HK-2 (cell line): ENCODE measurements around the gene PLEKHD1.

ENCODE experiments used
- DNase-seq: peaks from one replicate; pipeline ENCODE4 v3.0.0-alpha.2; 2018; ENCODE audit not compliant: unreplicated experiment

Gene PLEKHD1

DNA sequence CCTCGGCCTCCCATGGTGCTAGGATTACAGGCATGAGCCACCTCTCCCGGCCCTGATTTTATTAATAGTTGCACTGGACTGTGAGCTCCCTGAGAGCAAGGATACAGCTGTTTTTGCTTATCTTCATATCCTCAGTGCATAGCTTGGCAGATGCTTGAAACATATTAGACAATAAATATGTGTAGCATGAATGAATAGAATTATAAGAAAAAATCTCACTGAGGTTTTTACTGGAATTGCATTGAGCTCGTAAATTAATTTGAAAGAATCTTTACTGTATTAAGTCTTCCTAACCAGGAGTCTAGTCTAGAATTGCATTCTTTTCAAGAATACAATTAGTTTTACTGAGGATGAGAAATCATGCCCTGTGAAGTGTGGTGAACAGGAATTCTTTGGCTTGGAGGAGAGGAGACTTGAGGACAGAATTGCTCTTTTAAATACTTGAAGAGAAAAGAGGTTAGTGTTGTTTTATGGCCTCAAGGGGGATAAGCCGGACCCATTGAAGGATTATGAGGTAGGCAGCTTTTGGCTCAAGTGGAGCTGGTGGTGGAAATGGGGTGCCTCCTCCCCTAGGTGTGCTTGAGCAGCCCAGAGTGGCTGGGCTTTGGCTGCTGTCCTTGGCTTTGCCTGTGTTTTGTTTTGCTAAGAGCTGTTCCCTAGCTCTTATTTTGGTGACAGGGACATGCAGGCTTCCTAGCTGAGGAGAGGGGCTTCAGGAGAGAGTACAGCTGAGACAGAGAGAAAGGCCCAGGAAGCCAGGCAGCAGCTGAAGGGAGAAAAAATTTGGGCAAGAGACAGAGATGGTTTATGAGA lies 34.0 kb downstream of the PLEKHD1 start:
- no peak for DNase-seq

DNA sequence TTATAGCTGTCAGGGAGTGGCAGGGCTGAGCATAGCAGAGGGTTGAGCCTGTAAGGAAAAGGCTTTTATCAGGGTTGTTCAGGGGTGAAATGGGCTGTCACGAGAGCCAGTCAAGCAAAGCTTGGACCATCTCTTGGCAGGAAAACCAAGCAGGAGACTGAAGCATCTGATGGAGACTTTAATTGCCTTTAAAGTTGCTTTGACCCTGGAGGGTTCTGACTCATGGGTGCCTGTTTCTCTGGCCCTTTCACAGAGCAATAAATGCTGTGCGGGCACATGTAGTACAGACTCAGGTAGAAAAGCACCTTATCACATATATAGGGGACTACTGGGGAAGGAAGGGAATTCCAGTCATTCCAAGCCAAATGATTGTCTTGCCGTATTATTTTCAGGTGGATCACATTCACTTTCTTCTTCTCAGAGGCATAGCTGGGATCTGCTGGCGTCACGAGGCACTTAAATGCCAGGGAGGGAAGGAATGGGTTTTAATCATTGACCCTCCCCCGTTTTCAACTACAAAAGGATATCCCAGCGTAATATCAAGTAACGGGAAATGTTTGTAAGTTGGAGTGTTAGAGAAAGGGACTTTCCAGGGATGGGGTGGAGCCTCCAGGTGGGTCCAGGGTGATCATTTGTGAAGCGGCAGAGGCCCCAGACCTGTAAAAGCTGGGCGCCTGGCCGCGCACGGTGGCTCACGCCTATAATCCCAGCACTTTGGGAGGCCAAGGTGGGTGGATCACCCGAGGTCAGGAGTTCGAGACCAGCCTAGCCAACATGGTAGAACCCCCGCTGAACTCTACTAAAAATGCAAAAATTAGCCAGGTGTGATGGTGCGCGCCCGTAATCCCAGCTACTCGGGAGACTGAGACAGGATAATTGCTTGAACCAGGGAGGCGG lies 34.9 kb downstream of the PLEKHD1 start:
- DNase-seq: peak; percentile 27

- no peak for DNase-seq
These were observed 37.5 kb downstream of the PLEKHD1 start for GRCh38 chr14:69522026-69522425.

DNA sequence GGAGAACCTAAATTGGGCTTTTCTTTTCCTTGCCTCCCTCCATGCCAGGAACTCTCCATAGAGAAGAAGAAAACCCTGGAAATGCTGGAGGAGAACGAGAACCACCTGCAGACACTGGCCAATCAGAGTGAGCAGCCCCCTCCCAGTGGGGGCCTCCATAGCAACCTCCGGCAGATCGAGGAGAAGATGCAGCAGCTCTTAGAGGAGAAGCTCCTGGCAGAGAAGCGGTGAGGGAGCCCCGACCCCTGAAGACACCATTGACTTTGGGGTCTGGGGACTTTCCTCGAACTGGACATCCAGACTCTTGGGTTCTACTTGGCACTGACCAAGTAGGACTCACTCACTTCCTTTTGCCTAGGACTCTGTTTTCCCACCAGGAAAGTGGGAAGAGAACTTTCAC lies 41.4 kb downstream of the PLEKHD1 start:
- no peak for DNase-seq

DNA sequence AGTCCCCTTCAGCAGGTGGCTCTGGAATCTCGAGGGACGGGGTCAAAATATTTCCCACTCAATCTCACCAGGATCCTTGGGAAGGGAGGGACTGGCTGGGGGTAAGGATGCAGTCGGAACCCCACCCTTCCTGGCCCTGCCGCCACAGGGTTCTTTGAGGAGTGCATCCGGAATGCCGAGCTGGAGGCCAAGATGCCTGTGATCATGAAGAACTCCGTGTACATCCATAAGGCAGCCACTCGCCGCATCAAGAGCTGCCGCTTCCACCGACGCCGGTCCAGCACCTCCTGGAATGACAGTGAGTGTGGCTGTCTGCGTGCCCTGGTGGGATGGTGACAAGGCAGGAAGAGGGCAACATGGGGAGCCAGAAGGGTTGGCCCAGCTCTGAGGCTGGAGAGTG lies 43.1 kb downstream of the PLEKHD1 start:
- no peak for DNase-seq

DNA sequence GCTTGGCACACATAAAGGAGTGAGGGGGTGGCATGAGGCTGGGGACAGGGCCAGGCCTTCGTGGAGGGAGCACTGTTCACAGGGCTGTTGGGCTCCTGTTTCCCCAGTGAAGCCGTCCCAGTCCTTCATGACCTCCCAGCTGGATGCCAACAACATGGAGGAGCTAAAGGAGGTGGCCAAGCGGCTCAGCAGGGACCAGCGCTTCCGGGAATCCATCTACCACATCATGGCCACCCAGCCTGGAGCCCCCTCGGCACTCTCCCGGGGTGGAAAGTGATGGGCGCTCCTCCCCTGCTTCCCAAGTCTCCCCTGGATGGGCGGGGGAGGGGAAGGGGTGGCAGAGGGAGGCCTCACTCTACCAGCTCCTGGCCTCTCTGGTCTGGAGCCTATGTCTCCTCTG lies 43.6 kb downstream of the PLEKHD1 start:
- no peak for DNase-seq

GRCh38 chr14:69528930-69529329 lies 44.4 kb downstream of the PLEKHD1 start:
- no peak for DNase-seq

DNA sequence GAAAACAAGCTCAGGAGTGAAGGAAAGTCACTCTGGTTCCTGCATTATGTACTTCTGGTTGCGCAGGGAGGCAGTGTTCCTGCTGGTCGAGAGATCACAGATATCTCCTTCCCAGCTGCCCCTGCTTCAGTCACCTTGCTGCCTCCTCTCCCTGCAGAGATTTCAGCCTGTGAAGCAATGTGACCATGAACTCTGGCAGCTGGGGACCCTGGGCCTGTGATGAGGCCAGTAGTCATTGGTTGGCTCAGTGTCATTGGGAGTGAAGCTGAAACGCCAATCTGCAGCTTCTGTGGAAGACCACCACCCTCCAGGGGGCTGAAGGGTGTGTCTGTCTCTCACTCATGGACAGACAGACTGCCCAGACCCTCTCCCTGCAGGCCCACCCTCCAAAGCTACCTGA lies 45.0 kb downstream of the PLEKHD1 start:
- no peak for DNase-seq

- no peak for DNase-seq
These were observed 45.6 kb downstream of the PLEKHD1 start for GRCh38 chr14:69530095-69530494.

- no peak for DNase-seq
These were observed 46.6 kb downstream of the PLEKHD1 start for GRCh38 chr14:69531135-69531534.

DNA sequence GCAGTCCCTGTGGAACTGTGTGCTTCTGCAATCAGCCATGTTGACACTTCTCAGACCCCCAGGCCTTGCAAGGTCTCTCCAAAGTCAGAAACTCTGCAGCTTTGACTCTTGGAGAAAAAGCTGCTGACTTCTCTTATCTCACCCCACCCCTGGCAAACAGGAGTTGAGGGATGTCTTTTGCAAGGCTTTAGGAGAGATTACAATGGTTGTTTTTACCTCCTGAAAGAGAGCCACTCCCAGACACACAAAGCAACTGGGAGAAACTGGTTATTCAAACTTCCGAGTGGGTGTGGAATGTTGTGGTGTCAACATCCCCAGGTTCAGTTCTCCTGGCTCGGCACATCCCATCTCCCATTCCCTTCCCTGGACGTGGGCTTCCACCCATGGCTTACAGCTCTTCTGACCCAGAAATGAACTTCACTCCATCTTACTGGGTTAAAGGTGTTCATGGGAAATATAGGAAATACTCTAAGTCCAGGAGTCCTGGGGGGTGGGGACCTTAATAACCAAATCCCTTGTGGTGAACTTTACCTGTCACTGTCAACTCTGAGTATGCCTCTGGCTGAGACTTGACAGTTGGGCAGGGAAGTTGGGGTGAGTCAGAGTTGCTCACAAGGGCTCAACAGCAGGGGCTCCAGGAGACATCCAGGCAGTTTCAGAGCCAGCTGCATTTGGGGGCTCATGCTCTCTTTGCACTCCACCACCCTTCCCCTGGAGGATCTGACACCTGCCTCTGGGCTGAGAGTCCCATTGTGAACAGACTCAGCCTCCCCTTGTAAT lies 48.2 kb downstream of the PLEKHD1 start:
- DNase-seq: no peak

DNA sequence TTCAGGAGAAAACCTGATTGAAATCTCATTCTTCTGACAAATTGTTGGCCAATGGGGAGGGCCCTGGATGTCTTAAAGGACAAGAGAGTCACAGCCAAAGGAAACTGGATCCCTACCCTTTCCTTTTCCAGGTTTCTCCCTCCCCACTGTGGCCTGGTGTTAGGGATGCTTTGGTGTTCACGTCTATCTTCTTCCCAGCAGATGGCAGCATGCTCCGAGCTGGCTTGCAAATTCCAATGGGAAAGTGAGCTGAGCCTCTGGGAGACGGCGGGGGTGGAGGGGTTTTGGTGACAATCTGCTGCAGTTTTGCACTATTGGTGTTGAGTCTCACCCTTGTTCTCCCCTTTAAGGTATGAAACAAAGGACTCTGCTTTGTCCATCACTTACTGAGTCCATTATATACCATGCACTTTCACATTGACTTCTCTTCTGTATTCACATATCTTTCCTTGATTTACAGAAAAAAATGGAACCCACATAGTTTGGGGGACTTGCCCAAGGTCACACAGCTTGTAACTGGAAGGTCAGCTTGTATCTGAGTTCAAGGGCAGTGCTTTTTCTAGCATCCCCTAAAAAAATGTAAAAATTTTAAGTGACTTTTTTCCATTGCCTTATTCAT lies 50.8 kb downstream of the PLEKHD1 start:
- peak; percentile 25 for DNase-seq

DNA sequence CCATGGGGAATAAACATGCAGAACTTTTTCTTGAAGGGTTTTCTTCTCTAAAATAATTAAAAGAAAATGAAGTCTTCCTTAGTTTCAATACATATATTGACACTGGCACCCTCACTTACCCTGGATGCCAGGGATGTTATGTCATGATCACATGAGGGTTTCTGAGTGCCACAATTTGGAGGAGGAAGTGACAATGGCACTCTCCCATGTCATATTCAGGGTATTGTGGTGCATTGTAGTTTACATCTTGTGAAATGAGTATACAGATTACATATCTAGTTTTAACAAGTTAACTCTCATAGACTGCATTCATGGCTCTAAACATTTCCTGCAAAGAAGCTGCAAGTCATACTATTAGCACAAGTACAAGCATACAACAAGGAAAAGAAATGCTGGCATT lies 52.4 kb downstream of the PLEKHD1 start:
- no peak for DNase-seq

- no peak for DNase-seq
These were observed 53.4 kb downstream of the PLEKHD1 start for GRCh38 chr14:69537900-69538299.

DNA sequence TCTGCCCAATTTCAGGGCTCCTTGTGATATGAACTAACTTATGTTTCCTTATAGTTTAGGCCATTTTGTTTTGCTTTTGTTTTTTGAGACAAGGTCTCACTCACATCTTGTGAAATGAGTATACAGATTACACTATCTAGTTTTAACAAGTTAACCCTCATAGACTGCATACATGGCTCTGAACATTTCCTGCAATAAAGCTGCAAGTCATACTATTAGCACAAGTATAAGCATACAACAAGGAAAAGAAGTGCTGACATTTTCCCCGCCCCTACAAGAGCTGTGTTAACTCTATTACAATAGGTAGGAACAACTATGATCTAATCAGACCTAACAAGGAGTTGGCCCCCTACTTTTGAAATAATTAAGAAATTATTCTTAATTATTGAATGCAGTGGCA lies 54.2 kb downstream of the PLEKHD1 start:
- no peak for DNase-seq

DNA sequence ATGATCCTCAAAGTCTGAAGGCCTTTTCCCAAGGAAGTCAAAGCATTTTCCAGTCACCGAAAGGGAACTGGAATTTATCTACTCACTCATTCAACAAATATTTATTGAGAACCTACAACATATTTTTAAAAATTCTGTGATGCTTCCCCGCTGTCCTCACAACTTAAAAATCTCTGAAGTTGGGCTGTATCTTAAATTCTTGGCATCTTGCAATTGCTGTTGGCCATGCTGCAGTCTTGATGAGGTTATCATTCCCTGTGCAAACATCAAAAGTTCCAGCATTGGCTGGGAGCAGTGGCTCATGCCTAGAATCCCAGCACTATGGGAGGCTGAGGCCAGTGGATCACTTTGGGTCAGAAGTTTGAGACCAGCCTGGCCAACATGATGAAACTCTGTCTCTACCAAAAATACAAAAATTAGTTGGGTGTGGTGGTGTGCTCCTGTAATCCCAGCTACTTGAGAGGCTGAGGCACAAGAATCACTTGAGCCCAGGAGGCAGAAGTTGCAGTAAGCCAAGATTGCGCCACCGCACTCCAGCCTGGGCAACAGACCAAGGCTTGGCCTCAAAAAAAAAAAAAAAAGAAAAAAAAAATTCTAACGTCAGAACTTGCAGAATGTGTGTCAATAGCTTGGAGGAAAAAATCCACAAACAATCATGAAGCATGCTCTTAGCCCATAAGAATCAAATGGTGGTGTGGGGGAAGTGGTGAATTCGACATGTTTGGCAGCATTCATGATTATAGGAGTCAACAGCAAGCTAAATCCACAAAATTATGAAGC lies 55.3 kb downstream of the PLEKHD1 start:
- DNase-seq: no peak

DNA sequence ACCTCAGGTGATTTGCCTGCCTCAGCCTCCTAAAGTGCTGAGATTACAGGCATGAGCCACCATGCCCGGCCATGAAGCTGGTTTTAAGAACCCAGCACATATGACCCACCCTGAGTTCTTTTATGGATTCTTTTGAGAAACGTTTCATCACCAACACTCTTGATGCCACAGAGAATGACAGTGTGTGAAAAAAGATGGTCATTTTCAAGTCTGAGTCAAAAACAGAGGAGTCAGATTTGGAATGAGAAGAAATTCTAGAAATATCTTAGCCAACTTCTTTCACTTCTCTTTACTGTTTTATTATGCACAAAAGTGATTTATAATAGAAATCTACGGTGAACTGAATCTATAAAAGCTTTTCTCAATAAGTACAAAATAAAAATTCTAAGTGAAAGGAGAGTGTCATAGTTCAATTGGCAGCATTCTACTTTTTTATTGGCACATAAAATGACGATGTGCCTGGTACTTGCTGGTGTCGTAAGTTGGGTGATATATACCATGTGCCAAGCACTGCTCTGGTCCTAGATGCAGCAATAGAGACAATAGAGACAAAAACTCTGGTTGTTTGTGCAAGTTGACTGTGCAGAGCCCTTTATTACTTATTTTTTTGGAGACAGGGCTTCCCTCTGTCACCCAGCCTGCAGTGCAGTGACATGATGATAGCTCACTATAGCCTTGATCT lies 56.3 kb downstream of the PLEKHD1 start:
- no peak for DNase-seq

DNA sequence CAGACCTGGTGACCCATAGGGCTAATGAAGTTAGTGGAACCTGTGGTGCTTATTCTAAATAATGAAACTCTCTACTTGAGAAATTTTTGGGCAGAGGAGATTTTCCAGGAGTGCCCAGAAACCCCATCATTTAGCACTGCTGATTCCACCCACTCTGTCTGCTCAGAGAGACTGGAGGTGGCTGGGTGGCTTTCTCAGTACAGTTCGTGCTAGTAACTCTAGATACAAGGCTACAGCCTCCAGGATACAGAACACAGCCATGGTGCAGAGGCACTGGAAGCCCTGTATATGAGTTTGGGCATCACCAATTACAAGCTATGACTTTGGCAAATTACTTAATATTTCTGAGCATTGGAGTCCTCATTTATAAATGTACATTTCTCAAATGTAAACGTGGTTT lies 57.8 kb downstream of the PLEKHD1 start:
- no peak for DNase-seq

- peak; percentile 54 for DNase-seq
These were observed 59.0 kb downstream of the PLEKHD1 start for GRCh38 chr14:69543341-69544115.
